Measurements from ENCODE around the gene UBE3C.

- TF ChIP-seq, protein P1, sequence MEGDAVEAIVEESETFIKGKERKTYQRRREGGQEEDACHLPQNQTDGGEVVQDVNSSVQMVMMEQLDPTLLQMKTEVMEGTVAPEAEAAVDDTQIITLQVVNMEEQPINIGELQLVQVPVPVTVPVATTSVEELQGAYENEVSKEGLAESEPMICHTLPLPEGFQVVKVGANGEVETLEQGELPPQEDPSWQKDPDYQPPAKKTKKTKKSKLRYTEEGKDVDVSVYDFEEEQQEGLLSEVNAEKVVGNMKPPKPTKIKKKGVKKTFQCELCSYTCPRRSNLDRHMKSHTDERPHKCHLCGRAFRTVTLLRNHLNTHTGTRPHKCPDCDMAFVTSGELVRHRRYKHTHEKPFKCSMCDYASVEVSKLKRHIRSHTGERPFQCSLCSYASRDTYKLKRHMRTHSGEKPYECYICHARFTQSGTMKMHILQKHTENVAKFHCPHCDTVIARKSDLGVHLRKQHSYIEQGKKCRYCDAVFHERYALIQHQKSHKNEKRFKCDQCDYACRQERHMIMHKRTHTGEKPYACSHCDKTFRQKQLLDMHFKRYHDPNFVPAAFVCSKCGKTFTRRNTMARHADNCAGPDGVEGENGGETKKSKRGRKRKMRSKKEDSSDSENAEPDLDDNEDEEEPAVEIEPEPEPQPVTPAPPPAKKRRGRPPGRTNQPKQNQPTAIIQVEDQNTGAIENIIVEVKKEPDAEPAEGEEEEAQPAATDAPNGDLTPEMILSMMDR (IDR thresholded peaks at IDR 0.05; ENCODE audit: insufficient read depth, low read length) = no peak
- TF ChIP-seq POLR2AphosphoS5 (IDR thresholded peaks at IDR 0.05; ENCODE audit: low read depth) (no peak), GABPA (IDR thresholded peaks at IDR 0.05; ENCODE audit: low read depth) (no peak)
Measured at GRCh38 chr7:157234271-157234670, 95.5 kb downstream of the UBE3C start.
